ENCODE results near the gene FGG.

GRCh38 chr4:154569584-154569983, 42.9 kb downstream of the FGG start:
- TF ChIP-seq CTCF (IDR thresholded peaks at IDR 0.05): no peak
- TF ChIP-seq POLR2A (IDR thresholded peaks at IDR 0.05): no peak

All from esophagus squamous epithelium (tissue), 4 donors.